Stimulated activated CD4-positive, alpha-beta T cell treated with anti-CD3 and anti-CD28 coated beads, TNF-alpha, amount 100 ng/mL, for 4 hours (primary cell): ENCODE results near the gene C3orf18.
A peak's percentile ranks its signal among the peaks of the same experiment; 100 is the strongest.

ENCODE experiments used
- DNase-seq, 3 experiments: peaks; one replicate each; pipeline ENCODE4 v3.0.0-alpha.2; 2020; ENCODE audit warnings: low read depth in 3 of 3

C3orf18 gene

DNA sequence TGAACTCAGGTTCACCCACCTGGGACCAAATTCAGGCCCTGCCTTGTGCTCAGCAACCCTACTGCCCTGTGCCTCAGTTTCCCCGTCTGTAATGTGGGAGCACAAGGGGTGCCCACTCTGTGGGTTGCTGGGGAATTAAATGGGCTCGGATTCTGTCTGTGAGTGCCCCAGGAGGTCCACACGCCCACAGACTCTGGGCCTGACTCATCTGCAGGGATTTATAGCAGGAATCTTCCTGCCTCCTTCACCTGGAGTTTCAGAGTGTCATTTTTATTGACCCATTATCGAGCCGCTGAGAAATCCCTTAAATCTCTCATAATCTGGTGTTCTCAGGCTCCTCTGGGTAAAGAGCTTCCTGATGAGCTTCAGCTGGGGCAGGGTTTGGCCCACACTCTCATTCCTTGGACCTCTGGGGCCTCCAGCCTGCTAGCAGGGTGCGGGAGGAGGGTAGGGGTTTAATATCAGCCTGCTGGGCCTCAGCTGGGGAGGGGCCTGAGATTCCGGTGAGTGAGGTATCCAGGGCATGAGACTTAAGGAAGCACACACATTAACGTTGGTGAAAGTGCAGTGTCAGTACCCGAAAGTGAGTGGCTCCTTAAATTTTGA, 16.4 kb downstream of the C3orf18 start:
- no peak for DNase-seq

DNA sequence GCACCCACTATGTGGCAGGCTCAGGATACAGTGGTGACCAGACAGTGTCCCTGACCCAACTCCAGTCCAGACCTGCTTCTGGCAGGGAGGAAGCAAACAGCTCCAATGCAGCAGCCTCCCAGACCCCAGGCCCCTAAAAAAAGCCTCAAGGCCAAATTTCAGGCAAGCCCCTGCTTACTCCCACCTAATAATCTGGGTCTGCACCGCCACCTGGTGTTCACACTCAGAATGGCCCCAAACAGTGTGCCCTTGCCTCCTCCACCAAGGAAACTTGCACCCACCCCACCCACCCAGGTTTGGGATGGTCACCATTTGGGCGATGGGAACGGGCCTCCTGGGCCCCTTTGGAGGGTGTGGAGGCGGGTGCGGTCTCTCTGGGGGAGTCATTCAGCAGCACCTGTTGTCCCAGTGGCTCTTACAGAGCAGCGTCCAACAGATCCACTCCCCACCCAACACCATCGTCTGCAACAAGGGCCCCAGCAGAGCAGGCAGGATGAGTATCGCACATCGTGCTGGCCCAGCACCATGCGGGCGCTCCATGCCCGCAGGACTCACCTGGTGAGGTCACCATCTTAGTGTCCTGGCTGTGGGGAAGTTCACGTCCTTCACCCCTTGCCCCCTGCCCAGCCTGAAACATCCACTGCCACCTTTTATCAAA, 17.3 kb downstream of the C3orf18 start:
- DNase-seq: peak; percentile 36 to 46 (median 46)

DNA sequence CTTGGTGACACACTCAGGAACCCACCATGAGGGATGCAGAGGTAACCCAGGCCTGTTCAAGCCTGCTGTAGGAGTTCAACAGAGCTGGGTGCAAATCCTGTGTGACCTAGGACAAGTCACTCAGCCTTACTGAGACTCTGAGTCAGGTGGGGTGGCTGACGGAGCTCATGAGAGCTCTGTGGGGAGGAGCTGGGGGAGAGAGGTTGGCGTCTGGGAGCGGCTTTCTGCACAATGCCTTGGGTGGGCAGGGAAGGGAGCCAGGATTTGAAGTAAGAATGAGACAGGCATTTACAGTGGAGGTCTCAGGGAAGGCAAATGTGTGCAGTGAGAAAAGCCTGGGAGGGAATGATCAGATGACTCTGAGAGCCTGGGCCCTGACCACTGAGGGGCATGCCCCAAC, 18.3 kb downstream of the C3orf18 start:
- no peak for DNase-seq

DNA sequence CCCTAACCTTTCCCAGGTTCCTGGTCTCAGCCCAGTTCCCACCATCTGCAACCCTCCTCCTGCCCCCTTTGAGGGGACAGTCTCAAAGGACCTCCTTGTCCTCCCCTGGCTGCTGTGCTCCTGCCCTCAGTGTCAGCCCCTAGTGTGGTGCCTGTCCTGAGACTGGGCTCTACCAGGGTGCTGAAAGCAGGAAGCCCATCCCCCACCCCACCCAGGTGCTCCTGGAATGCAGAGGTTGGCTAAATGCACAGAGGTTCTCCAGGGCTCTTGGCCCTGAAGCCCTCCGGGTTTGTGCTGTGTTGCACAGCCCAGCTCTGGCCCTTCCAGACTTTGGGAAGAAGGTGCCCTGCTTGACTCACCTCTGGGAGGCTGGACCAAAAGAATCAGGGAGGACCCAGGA, 21.8 kb downstream of the C3orf18 start:
- no peak for DNase-seq

DNA sequence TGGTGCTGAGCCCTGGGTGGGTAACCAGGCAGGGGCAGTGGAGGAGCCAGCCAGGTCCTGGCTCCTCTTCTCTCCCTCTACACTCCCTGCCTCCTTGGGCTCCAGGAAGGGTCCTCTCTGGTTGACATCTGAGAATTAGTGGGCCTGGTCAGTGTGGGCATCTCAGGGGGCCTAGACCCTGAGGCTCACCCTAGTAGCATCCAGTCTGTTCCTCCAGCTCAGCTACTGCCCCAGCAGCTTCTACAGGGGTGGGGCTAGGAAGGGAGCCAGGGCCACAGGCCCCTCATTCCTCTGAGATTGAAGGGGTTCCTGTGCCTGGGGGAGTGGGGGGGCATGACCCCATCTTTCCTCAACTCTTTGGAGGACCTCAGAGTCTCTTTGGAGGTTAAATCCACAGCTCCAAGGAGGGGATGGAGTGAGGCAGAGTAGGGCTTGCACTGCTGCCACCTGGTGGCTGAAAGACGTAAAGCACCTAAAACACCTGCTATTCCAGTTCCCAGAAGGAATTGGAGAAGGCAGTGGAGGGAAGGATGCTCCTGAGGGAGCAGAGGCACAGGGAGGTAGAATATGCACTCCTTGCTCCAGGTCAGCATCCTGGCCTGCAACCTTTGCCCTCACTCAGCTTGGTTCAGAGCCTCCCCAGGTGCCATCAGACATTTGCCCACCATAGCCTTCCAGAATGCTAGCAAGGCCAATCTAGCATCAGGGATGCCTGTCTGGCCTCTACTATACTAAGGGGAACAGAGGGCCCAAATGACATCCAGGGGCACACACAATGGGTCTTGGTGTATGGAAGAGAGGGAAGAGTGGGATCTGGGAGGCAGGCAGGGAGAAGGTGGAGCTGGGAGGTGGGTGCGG, 25.1 kb downstream of the C3orf18 start:
- peak; percentile 27 to 45 (median 28) for DNase-seq

DNA sequence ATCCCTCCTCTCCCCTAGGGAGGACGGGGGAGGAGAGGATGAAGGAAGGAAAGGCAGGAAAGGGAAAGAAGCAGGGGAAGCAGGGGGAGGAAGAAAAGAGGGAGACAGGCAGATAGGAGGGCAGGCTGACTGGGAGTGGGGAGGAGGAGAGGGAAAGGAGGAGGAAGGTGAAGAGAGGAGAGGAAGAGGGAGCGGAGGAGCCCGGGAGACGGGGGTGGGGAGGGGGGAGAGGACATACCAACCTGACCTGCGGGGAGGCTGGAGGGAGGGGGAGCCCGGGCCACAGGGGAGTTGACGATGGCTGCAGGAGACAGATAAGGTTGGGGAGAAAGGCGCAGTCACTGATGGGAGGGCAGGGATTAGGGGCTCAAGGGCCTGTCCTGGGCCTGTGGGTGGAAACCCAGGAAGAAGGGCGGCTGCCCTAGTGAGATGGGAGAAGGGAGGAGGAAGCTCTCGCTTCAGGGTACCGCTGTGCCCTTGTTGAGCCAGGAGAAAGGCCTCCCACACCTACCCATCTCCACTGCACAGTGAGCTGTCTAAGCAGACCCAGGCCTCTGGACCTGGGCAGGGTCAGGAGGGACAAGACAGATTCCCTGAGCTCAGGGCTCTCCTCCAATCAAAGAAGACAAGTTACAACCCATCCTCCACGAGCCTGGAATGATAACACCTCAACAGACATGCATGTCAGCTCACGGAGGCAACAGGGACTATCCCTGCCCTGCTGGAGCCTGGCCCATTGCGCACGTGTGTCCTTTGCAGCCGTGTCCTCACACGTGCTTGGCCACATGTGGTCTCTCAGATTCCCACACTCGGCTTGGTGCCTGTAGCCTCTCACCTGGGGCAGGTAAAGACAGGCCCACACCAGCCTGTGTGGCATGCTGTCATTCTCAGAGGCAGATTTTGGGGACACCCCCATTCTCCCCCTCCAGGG, 27.9 kb downstream of the C3orf18 start:
- no peak for DNase-seq

DNA sequence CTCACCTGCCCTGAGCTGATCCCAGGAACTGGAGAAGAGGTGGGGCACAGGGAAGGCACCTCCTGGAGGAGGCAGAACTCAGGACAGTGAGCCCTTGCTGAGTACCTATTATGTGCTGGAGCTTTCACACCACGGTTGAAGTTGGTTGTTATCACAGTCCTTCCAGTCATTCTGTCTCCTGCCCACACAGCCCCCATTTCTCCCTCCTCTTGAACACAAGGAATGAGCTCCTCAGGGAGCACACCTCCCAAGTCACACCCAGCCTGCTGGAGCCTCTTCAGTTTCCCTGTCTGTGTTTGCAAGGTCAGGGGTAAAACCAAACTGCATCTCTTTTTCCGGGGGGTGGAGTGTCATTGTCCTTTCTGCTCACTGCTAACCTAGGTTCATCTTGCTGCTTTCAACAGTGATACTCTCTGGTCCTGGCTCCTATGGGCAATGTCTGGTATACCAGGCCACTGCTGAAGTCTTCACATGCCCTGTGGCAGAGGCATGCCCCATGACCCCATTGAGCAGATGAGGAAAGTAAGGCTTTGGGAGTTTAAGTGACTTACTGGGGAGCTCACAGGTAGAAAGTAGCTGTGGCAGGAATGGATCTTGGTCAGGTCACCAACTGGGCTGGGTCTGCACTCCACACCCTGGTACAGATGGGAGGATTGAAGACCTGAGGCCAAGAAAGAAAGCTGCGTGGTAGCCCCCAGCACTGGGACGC, 30.0 kb downstream of the C3orf18 start:
- no peak for DNase-seq

DNA sequence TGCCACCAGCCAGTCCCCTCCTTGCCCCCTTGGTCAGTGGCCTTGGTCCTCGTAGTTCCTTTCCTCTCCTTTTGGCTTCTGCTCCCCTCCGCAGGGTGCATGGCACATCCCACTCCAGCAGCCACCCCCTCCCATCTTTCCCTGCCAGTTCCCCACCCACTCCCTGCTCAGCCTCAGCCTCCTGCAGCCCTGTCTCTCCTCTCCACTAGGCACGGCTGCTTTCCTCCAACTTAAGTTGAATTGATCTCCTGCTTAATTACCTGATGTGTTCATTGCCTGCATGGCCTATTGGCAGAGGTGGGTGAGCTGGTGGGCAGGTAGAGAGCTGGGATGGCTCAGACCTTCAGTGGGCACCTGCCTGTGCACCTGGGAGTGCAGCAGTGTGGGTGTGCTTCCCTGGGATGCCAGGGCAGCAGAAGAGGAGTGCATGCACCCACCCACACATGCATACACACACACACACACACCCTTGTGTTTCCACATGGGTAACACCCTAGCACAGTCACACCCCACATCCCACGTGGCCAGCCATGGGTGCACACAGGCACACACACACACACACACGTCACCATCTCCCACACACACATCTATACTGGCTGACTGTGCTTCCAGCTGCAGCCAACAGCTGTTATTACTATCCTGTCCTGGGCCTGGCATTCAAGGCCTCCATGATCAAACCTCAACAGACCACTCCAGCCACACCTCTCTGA, 30.9 kb downstream of the C3orf18 start:
- DNase-seq: no peak

DNA sequence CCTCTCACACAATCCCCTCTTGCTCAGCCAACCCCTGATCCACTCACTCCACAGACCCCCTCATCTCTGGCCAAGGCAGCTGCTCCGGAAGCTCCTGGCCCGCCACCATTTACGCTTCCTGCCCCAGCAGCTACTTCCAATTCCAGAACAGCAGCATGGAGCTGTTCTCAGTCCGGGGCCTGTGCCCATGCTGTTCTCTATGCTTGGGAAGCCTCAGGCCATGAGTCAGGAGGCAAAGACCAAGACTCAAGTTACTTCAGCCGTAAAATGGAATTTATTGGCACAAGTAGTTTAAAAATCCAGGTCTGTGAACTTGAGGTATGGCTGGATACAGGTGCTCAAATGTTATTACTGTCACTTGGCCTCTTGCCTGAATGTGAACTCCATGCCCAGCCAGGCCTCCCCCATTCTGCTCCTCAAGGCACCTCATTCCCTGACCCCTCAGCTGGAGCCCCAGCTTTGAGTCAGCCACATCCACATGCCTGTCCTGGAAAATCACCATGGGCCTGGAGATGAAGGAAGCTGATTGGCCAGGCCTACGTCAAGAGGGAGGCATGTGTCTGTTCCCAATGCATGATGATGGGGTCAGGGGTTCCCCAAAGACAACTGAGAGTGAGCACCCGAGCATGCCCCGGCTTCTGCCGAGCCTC, 32.7 kb downstream of the C3orf18 start:
- DNase-seq: no peak

DNA sequence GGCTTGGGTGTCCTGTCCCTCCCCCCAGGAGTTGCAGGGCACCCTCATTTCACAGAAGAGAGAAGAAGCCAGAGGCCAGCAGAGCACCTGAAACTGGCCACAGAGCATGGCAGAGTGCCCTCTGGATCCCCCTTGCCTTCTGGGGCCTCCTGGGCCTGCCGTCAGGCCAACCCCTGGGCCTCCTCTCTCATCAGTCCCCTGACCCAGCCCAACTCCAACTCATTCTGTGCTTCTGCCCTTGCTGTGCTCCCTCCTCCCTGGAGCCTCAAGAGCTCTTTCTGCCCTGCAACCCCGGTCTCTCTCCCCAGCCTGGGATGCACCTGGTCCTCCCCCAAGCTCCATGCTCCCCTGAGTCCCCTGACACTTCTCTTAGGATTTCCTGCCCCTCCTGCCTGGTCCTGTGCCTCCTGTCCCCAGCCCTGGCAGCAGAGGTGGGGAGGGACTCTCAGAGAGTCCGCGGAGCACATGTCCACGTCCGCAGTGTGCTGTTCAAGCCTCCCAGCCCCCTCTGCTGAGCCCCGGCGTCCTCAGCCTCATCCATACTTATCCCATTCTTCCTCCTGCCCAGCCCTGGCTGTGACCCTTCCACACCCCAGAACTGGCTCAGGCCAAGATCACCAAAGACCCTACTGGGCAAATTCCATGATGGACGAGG, 33.6 kb downstream of the C3orf18 start:
- no peak for DNase-seq

DNA sequence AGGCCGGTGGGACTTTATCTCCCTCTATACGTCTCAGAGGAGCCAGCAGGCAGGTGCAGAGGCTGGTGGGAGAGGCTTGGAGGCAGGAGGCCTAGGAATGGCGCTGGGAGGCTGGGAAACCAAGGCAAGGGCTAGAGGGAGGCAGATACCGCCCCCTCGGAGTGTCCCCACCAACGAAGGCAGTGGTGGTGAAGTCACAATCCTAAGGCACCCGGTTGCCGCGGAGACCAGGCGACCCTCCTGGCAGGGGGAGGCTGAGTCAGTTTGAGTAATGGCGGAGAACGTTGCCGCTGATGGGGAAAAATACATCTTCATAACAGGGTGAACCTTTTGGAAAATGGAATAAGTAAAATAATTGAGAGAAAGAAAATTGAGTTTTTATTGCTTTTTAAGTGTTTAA, 34.2 kb downstream of the C3orf18 start:
- no peak for DNase-seq

DNA sequence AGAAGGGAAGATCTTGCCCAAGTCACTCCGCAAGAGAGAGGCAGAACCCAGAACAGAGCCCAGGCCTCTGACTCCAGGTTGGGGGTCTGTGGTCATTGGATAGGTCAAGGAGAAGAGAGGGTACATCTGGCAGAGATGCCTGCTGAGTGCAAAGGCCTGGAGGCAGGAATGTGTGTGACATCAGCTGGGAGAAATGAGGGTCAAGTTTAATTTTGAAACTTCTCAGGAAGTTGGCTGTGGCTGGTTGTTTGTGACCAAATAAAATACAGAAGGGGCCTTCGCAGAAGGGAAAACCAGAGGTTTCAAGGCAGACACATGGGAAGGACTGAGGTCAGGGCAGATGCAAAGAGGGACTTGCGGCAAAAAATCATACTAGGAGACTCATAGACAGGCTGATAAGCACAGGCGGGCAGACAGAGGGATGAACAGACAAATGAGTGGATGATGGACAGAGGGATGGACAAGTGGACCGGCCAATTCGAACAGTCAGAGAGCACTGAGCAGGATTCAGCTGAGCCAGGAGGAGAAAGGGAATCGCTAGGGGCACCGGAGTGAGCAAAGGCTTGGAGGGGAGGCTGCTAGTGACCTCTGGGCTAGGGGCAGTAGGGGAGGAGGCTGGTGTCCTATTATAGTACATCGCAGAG, 35.4 kb downstream of the C3orf18 start:
- DNase-seq: no peak

DNA sequence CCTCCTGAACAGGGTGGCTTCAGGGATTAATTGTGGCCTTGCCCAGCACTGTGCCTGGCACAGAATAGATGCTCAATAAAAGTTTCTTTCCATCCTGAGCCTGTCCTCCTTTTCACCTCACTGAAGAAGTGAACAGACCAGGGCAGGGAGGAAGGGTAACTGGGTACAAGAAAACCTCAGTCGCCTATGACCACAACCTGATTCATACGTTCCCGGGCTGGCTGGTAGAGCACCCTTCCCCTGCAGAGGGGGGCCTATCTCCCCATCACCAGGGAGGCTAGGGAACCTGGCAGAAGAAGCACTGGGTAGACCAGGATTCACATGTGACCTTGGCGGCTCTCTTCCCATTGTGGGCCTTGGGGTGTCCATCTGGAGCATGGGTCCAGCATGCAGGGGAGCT, 36.3 kb downstream of the C3orf18 start:
- no peak for DNase-seq

DNA sequence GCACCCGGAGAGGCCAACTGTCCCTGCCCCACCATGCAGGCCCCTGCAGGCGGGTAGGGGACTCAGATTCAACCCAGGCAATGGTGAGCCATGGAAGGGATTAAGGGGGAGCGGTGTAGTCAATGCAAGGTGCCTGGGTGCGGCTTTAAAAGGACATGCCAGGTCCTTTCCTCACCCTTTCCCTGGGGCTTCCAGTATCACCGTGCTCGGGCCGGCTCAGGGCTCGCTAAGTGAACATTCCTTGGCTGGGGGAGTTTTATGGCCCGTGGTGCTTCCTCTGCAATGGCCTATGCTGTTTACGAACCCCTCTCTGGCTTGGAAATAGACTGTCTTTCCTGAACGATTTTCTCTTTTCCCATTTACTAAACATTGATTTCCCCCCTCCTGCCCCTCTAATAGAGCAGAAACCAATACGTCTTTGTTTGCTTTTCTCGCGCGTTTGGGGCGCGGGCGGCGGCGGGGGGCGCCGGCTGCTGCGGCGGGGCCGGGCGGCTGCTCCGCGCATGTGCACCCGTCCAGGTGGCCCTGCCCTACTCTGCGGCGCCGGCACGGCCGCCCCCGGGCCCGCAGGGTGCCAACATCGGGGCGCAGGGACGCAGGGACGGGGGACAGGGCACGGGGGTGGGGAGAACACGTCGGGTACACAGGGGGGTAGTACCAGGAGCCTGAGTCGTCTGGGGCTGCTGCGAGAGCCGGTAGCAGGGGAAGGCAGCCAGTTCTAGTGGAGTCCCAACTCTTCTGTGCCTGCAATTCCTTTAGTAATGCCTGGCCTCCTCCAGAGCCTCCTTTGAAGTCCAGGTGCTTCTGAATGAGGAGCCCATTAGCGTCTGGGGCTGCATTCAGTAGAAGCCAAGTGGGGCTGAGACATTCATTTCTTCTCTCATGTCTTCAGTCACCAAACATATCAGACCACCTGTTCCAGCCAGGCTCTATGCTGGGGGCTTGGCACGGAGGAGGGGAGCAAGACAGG, 37.3 kb downstream of the C3orf18 start:
- no peak for DNase-seq

DNA sequence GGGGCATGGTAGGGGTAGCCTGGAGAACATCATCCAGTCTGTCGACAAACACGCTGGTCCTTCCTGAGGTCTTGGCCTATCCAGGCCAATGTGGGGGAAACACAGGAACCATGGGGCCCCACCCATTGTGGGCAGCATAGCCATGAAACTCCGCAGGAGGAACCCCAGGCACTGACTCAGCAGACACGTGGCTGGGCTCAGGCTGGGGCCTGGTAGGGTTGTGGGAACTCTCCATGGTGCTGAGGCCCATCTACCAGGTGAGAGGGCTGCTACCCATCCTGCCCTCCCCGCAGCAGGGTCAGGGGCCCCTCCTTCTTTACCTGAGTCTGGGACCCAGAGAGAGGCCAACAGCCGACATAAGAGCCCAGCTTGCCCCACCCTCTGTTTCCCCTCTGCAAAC, 41.6 kb downstream of the C3orf18 start:
- DNase-seq: peak in 2 of 3 experiments; percentile 6 to 22

DNA sequence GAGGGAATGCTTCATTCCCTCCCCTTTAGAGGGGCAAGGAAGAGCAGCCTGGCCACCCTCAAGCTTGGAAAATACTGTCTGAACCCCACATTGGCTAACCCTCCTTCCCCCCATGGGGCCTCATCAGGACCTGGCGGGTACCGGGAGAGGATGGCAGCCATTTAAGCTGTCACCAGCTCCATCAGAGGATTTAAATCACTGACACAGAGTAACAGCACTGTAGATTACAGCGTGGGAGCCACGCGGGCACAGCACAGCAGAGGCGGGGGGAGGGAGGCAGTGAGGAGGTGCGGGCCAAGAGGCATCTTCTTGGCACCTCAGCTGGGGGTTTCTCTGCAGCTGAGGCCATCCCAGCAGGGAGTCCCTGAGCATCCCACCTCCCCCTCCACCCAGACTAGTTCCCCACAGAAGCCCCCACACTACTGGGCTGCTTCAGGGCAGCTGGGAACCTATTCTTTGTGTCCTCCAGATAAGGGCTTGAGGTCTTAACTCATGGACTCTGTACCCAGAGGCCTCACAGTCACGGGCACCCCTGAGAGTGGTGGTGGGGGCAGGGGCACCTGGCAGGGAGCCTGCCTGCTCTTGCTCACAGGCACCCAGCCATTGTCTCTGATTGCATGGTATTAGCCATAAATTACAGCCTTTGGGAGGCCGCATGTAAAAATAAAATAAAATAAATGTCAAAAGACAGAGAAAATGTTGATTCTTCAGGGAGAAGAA, 42.2 kb downstream of the C3orf18 start:
- no peak for DNase-seq

DNA sequence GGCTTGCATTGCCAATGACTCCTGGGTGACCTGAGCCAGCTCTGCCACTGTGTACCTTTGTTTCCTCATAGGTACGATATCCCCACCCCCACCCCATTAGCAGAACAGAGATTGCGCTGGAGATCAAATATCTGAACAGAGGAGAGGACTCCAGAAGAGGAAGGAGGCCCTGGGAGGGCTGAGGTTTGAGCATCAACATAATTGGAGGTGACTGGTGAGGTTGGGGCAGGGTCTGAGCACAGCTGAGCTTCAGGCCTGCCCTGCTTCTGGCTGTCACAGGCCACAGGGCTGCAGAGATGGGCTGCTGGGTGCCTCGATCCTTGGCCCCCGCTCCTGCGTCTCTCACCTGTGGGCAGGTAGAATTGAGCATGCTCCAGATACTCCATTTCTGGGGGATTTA, 42.8 kb downstream of the C3orf18 start:
- DNase-seq: no peak
